Right kidney (tissue), 9 donors: ENCODE data around the gene MS4A4A.
"Not testable (repeated sequence)": the region's sequence is repeated elsewhere in the genome, so short reads cannot be mapped to it uniquely, and the experiment has no call there.

Experiments
- DNase-seq: peaks from one replicate; pipeline ENCODE4 v3.0.0-alpha.2; 2016
- long read RNA-seq, 8 donors: transcript quantifications; one replicate each; lab custom pipeline, GENCODE V29; 2026

Gene MS4A4A
- long read RNA-seq, donor 1, partial matches to known transcripts, result 0 of 3 reads
- long read RNA-seq, donor 1, other reads (novel, unspliced or antisense), result 0 of 3 reads
- long read RNA-seq, donor 2, partial matches to known transcripts, result 0 of 2 reads
- long read RNA-seq, donor 2, other reads (novel, unspliced or antisense), result 0 of 2 reads
- long read RNA-seq, donor 3, result 0 reads
- long read RNA-seq, donor 4, partial matches to known transcripts, result 0 of 1 reads
- long read RNA-seq, donor 4, other reads (novel, unspliced or antisense), result 0 of 1 reads
- long read RNA-seq, donor 5, partial matches to known transcripts, result 0 of 1 reads
- long read RNA-seq, donor 5, other reads (novel, unspliced or antisense), result 0 of 1 reads
- long read RNA-seq, donor 6, partial matches to known transcripts, result 0 of 1 reads
- long read RNA-seq, donor 6, other reads (novel, unspliced or antisense), result 0 of 1 reads
- long read RNA-seq, donor 7, partial matches to known transcripts, result 0 of 2 reads
- long read RNA-seq, donor 7, other reads (novel, unspliced or antisense), result 0 of 2 reads
- long read RNA-seq, donor 8, partial matches to known transcripts, result 0 of 2 reads
- long read RNA-seq, donor 8, other reads (novel, unspliced or antisense), result 0 of 2 reads

GRCh38 chr11:60280412-60280811 is at the start of gene MS4A4A:
Gene MS4A4A (plus strand): TSS chr11:60280666. CDS start chr11:60280676, 10 bp downstream.
- DNase-seq, result no peak

- no peak for DNase-seq
These were observed 49.8 kb upstream of the MS4A4A start for GRCh38 chr11:60230681-60231080.

DNA sequence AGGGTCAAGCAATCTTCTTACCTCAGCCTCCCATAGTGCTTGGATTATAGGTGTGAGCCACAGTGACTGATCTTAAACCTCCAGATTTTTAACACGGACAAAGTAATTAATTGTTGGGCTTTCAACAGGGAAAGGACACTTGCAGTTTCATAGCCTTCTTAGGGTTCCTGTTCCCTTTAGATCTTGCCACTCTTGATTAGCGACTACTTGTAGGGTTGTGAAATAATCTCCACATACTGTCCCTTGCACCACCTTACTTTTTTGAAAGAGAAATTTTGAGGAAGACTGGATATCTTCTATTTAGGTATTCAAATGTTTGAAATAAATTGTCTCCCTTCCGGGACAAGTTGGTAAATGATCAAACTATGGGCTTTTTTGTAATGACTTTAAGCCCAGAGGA is 45.1 kb upstream of the MS4A4A start:
- no peak for DNase-seq

DNA sequence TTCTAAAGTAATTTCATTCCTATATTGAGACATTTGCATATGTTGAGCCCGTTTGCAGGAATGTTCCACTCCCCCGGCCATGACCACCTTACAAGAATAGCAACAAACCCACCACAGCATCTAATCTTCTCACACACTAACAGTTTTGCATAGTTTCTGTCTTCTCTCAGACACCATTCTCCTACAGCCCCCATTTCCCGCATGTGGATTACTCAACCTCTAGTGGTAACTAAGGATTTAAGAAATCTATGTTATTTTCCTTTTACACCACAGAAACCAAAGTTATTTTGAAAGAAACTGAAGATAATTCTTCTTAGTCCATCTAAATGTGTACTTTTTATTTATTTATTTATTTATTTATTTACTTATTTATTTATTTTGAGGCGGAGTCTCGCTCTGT is 39.8 kb upstream of the MS4A4A start:
- DNase-seq, result no peak

- no peak for DNase-seq
These were observed 38.7 kb upstream of the MS4A4A start for GRCh38 chr11:60241786-60242185.

- DNase-seq, result no peak
These were observed 37.7 kb upstream of the MS4A4A start, which contains the start of gene MS4A4E for GRCh38 chr11:60242740-60243239. Gene MS4A4E (minus strand): TSS chr11:60243137. CDS start chr11:60230055, 13,082 bp downstream.

- no peak for DNase-seq
These were observed 28.8 kb upstream of the MS4A4A start for GRCh38 chr11:60251485-60252212.

DNA sequence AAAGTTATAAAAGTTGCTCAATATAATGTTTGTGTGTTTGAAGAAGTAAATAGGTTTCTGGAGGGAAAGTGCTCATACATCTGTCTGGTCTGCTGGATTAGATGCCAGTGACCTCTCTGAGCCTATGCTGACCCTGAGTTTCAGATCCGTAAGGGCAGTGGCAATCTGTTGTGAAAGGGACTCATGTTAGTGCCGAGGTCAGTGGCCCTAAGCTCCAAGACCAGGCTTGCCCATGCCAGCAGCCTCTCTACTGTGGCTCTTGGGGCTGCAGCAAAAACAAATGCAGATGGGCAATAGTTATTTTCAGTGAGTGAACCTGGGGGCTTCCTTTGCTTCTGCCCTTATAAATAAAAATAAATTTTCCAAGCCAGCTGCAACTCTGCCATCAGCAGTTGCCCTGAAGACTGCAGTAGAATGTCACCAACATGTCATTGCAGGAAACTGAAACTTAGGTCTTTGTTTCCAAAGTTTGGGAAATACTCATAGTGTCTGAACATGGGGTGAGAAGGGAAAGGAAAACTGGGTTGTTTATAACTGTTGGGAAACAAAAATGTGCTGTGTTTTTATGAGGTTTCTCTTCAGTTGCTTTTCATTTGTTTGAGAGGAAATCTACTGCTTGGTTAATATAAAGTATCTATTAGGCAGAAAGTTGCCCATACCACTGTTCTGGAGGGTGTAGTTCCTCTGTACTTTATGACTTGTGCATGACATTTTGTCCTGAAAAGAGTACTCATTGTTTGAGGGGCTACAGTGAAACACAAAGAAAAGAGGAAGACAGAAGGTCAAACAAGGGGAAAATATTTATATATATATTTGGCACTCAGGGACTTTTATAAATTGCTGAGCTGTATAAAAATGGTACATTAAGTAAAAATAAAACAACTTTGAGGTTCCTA is 28.0 kb upstream of the MS4A4A start:
- DNase-seq, result no peak

GRCh38 chr11:60257956-60258722 is 22.3 kb upstream of the MS4A4A start:
- no peak for DNase-seq

- no peak for DNase-seq
These were observed 19.5 kb upstream of the MS4A4A start for GRCh38 chr11:60261014-60261413.

DNA sequence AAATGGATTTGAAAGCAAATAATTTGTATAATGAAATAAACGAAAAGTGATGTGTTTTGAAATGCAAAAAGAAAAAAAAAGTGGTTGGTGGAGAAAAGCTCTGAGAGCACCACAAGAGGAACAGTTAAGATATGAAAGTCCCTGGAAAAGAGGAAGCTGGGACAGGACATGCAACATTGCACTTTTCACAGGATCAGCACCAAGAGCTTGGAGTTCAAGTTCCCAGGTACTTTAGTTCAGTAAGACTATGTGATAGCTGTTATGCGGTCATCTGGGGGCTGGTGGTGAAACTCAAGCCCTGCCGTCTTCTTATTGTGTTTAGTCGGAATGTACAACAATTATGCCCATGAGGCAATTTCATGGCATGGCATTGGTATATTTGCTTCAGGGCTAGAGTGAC is 17.1 kb upstream of the MS4A4A start:
- no peak for DNase-seq

DNA sequence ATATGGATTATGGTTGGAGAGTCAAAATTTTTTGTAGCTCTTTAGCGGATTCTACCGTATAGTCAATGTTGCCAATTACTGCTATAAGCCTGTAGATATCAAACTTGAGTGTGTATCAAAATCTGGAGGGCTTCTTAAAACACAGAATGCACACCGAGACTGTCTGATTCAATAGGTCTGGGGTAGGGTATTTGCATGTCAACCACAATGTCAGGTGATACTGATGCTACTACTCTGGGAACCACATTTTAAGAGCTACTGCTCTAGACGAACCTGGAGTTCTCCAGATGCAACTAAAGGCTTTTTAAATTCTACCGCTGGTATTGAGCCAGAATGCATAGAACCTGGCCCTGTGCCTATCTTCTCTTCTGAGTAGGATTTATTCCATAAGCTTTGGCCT is 15.8 kb upstream of the MS4A4A start:
- DNase-seq, result no peak

GRCh38 chr11:60265373-60266214 is 14.9 kb upstream of the MS4A4A start:
- DNase-seq, result peak; percentile 26

DNA sequence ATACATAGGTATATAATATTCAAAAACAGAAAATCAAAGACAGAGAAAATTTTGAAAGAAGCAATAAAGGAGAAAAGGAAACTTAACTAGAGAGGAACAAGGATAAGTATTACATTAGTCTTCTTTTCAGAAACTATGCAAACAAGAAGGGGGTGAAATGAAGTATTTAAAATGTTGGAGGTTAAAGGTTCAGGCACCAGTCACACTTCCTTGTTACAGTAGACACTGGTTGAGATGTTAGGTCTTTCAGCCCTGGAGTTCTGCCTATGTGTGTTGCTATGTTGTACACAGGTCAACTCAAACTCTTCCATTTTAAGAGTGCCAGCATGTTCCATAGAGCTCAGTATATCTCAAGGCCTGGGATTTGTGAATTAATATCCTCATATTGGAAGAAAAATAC is 6.0 kb upstream of the MS4A4A start:
- DNase-seq, result no peak

DNA sequence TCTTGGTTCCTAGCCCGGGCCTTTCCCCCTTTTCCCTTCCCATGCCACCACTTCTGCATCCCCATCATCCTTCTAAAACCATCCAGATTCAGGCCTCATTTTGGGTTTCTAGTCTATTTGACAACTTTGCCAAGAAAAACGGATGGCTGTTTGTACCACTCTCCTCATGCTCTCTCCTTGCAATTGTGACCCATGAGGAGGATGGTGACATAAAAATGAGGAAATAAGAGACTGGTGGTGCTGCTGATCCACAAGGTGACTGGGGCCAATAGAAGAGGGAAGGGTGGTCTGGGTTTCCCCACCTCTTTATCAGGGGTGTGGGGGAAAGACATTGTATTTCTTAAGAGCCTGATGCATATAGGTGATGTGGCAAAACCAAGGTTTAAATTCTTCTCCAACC is 1.0 kb downstream of the MS4A4A start:
- no peak for DNase-seq

- no peak for DNase-seq
These were observed 1.8 kb downstream of the MS4A4A start for GRCh38 chr11:60282286-60282685.

GRCh38 chr11:60285411-60286126 is 5.1 kb downstream of the MS4A4A start:
- not testable (repeated sequence) for DNase-seq

DNA sequence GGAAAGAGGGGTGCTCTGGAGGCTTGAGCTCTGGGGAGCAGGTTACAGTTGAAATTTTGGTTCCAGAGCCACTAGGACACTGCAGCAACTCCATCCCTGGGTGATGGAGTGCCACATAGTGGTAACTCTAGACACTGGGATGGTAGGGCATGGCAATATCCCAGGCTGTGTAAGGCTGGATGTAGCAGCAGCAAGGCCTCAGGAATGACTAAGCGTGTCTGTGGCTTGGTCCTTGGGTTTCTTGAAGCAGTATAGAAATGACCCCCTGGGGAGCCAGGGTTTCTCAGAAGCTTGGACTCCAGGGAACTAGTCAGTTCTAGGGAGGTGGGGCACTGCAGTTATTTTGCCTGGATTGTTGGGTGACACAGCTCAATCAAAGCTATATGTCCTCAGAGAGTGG is 8.1 kb downstream of the MS4A4A start:
- DNase-seq, result no peak

DNA sequence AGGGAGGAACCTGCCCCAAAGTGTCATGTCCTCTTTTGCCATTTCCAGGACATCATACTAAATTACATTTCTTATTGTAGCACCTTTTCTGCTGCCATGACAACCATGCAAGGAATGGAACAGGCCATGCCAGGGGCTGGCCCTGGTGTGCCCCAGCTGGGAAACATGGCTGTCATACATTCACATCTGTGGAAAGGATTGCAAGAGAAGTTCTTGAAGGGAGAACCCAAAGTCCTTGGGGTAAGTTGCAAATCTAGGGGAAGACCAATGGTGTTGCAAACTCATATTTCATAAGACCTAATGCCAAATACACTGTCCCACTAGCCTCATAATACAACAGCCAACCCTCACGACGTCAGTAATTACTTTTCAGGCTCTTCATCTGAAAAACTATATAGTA is 11.7 kb downstream of the MS4A4A start:
- DNase-seq, result no peak
